Jurkat, Clone E6-1 (cell line): ENCODE measurements around the gene FXYD1.

ENCODE experiments used
- DNase-seq: peaks from one replicate; pipeline ENCODE4 v3.0.0-alpha.2; 2011; ENCODE audit warnings: low read depth, low spot score
- H3K4me3 ChIP-seq: 2 replicates; pipeline ENCODE4 v1.5.1; 2011; ENCODE audit warnings: mild to moderate bottlenecking, low read length, control low read depth, moderate library complexity

The FXYD1 gene

GRCh38 chr19:35106291-35106583, 32.4 kb upstream of the FXYD1 start:
- DNase-seq, result no peak
- no peak overlapping the region for H3K4me3 ChIP-seq

GRCh38 chr19:35106898-35107541, 31.6 kb upstream of the FXYD1 start:
- DNase-seq, result no peak
- H3K4me3 ChIP-seq, result no peak overlapping the region

GRCh38 chr19:35107545-35107944, 31.1 kb upstream of the FXYD1 start:
- H3K4me3 ChIP-seq, result no peak overlapping the region
- DNase-seq, result no peak

GRCh38 chr19:35108730-35109129, 29.9 kb upstream of the FXYD1 start:
- no peak for DNase-seq
- H3K4me3 ChIP-seq, result no peak overlapping the region

GRCh38 chr19:35109395-35110112, 29.1 kb upstream of the FXYD1 start:
- no peak overlapping the region for H3K4me3 ChIP-seq
- DNase-seq, result no peak

- no peak for DNase-seq
- H3K4me3 ChIP-seq, result no peak overlapping the region
Measured at GRCh38 chr19:35110974-35111373, 27.6 kb upstream of the FXYD1 start.

- no peak overlapping the region for H3K4me3 ChIP-seq
- DNase-seq, result no peak
Measured at GRCh38 chr19:35112995-35113688, 25.5 kb upstream of the FXYD1 start.

- DNase-seq, result peak; percentile 65
- peak overlapping the region; percentile 33 for H3K4me3 ChIP-seq
Measured at GRCh38 chr19:35114353-35115176, 24.1 kb upstream of the FXYD1 start.

- peak within 1 kb of the TSS; percentile 33 for H3K4me3 ChIP-seq
Measured at GRCh38 chr19:35115177-35115951, 23.3 kb upstream of the FXYD1 start, which contains the start of gene FXYD3. FXYD3 (plus strand) TSS chr19:35115823; CDS start chr19:35119377, 3,554 bp downstream.

GRCh38 chr19:35116072-35116801, 22.4 kb upstream of the FXYD1 start:
- no peak overlapping the region for H3K4me3 ChIP-seq
- no peak for DNase-seq

More at GRCh38 chr19:35115177-35115951, 23.3 kb upstream of the FXYD1 start, which contains the start of gene FXYD3:
- no peak for DNase-seq

GRCh38 chr19:35117116-35117515, 21.5 kb upstream of the FXYD1 start:
- H3K4me3 ChIP-seq, result no peak overlapping the region
- DNase-seq, result no peak

GRCh38 chr19:35117799-35118198, 20.8 kb upstream of the FXYD1 start:
- DNase-seq, result no peak
- no peak overlapping the region for H3K4me3 ChIP-seq

- H3K4me3 ChIP-seq, result no peak overlapping the region
- no peak for DNase-seq
Measured at GRCh38 chr19:35118268-35119020, 20.2 kb upstream of the FXYD1 start.

- DNase-seq, result no peak
- no peak overlapping the region for H3K4me3 ChIP-seq
Measured at GRCh38 chr19:35119091-35119490, 19.5 kb upstream of the FXYD1 start.

- DNase-seq, result no peak
- H3K4me3 ChIP-seq, result no peak overlapping the region
Measured at GRCh38 chr19:35119578-35120155, 19.0 kb upstream of the FXYD1 start.

- DNase-seq, result no peak
Measured at GRCh38 chr19:35120492-35120891, 18.1 kb upstream of the FXYD1 start.

GRCh38 chr19:35120898-35121297, 17.7 kb upstream of the FXYD1 start:
- H3K4me3 ChIP-seq, result no peak overlapping the region
- no peak for DNase-seq

More at GRCh38 chr19:35120492-35120891, 18.1 kb upstream of the FXYD1 start:
- H3K4me3 ChIP-seq, result no peak overlapping the region
